HepG2 (cell line): Measurements from ENCODE around the gene SLC16A3. TPM values are rescaled to one million over a fixed set of nuclear protein-coding genes. Genes with fewer than 3 reads are reported as not detected.
A peak's percentile ranks its signal among the peaks of the same experiment; 100 is the strongest.

Experiments
- BRF2 ChIP-seq: sonication (generic); formaldehyde crosslinking; IDR thresholded peaks from 2 replicates; pipeline ENCODE4 v1.8.1; 2022; ENCODE audit warnings: mild to moderate bottlenecking, missing genetic modification reagents
- CAMTA2 ChIP-seq: sonication (generic); formaldehyde crosslinking; IDR thresholded peaks from 2 replicates; pipeline ENCODE4 v1.4.0; 2020; ENCODE audit warnings: mild to moderate bottlenecking, missing genetic modification reagents, borderline replicate concordance
- CBX1 ChIP-seq: IDR thresholded peaks from one replicate; pipeline ENCODE4 v1.6.1; 2016; ENCODE audit warnings: antibody characterized with exemption, low read depth
- CHD4 ChIP-seq: fragments of 200-600 bp; sonication (generic); IDR thresholded peaks from 2 replicates; pipeline ENCODE4 v1.7.0; 2017; ENCODE audit warnings: mild to moderate bottlenecking, low read length, borderline replicate concordance
- FLYWCH1 ChIP-seq: sonication (generic); formaldehyde crosslinking; IDR thresholded peaks from 2 replicates; pipeline ENCODE4 v1.8.1; 2023; ENCODE audit warnings: mild to moderate bottlenecking, missing genetic modification reagents
- KLF9 ChIP-seq: IDR thresholded peaks from 2 replicates; pipeline ENCODE4 v1.6.1; 2016; ENCODE audit warnings: low read depth
- MTF1 ChIP-seq: sonication (generic); formaldehyde crosslinking; IDR thresholded peaks from 2 replicates; pipeline ENCODE4 v1.5.0; 2020; ENCODE audit warnings: missing genetic modification reagents
- MXD4 ChIP-seq: IDR thresholded peaks from 2 replicates; pipeline ENCODE4 v1.6.1; 2016; ENCODE audit warnings: mild to moderate bottlenecking, missing biosample characterization, missing genetic modification reagents
- TGIF2 ChIP-seq: IDR thresholded peaks from 2 replicates; pipeline ENCODE4 v1.6.1; 2016; ENCODE audit warnings: control low read depth, missing compliant biosample characterization
- XRCC5 ChIP-seq: fragments of 200-400 bp; formaldehyde crosslinking; optimal IDR thresholded peaks from 2 replicates; pipeline ENCODE3; 2017; ENCODE audit warnings: mild to moderate bottlenecking, low read length
- ZBTB49 ChIP-seq: sonication (generic); formaldehyde crosslinking; IDR thresholded peaks from 2 replicates; pipeline ENCODE4 v1.4.0; 2020; ENCODE audit warnings: missing genetic modification reagents, borderline replicate concordance
- ZNF350 ChIP-seq: sonication (generic); formaldehyde crosslinking; IDR thresholded peaks from 2 replicates; pipeline ENCODE4 v1.4.0; 2020; ENCODE audit warnings: mild to moderate bottlenecking, low read depth, missing genetic modification reagents, borderline replicate concordance
- ZNF543 ChIP-seq: sonication (generic); formaldehyde crosslinking; IDR thresholded peaks from 2 replicates; pipeline ENCODE4 v1.4.0; 2020; ENCODE audit warnings: mild to moderate bottlenecking, missing genetic modification reagents
- ZNF616 ChIP-seq: sonication (generic); formaldehyde crosslinking; IDR thresholded peaks from 2 replicates; pipeline ENCODE4 v1.5.0; 2020; ENCODE audit warnings: low read depth, mild to moderate bottlenecking, missing genetic modification reagents
- ZNF776 ChIP-seq: sonication (generic); formaldehyde crosslinking; IDR thresholded peaks from 2 replicates; pipeline ENCODE4 v1.4.0; 2020; ENCODE audit warnings: mild to moderate bottlenecking, missing genetic modification reagents
- polyA plus RNA-seq, 8 experiments: library from polyadenylated mRNA; depleted of rRNA in 3 of 8; stranded (reverse) in 7 of 8; unstranded in 1 of 8; fragments of >200 nt; fragmentation: Illumina TruSeq in 4 of 8; extraction: Trizol in 4 of 8; gene quantifications; 2 replicates each; pipeline versions ENCODE4 v1.2.1 to v1.2.3, GENCODE V29; 2011 to 2016; ENCODE audit warnings: low read depth in 4 of 8, missing spikeins in 1 of 8, mixed read lengths in 1 of 8; ENCODE audit not compliant: insufficient read depth in 1 of 8
- total RNA-seq, 5 experiments: library from RNA; depleted of rRNA; stranded (reverse); fragments of >200 nt; fragmentation: Illumina TruSeq; extraction: Trizol; gene quantifications; 2 replicates each; pipeline ENCODE4 v1.2.3, GENCODE V29; 2016; ENCODE audit warnings: low read depth in 1 of 5
- TF ChIP-seq, protein P1 (sequence below): sonication (generic); formaldehyde crosslinking; IDR thresholded peaks from 2 replicates; pipeline ENCODE4 v1.4.0; 2020; ENCODE audit warnings: missing genetic modification reagents
- TF ChIP-seq, protein P2 (sequence below): sonication (generic); formaldehyde crosslinking; IDR thresholded peaks from 2 replicates; pipeline ENCODE4 v1.4.0; 2020; ENCODE audit warnings: mild to moderate bottlenecking, missing genetic modification reagents
- TF ChIP-seq, protein P3 (sequence below): IDR thresholded peaks from 2 replicates; pipeline ENCODE4 v1.6.1; 2016; ENCODE audit warnings: missing compliant biosample characterization, missing genetic modification reagents, borderline replicate concordance
- TF ChIP-seq, protein P4 (sequence below): sonication (generic); formaldehyde crosslinking; IDR thresholded peaks from 2 replicates; pipeline ENCODE4 v1.8.1; 2023; ENCODE audit warnings: missing genetic modification reagents, inconsistent platforms, borderline replicate concordance

The SLC16A3 gene
- total and polyA plus RNA-seq, 2 of the 13 experiments (the other 11 are each of a cell fraction or from before 2014, with no cell fraction given): 242 to 349 TPM

DNA sequence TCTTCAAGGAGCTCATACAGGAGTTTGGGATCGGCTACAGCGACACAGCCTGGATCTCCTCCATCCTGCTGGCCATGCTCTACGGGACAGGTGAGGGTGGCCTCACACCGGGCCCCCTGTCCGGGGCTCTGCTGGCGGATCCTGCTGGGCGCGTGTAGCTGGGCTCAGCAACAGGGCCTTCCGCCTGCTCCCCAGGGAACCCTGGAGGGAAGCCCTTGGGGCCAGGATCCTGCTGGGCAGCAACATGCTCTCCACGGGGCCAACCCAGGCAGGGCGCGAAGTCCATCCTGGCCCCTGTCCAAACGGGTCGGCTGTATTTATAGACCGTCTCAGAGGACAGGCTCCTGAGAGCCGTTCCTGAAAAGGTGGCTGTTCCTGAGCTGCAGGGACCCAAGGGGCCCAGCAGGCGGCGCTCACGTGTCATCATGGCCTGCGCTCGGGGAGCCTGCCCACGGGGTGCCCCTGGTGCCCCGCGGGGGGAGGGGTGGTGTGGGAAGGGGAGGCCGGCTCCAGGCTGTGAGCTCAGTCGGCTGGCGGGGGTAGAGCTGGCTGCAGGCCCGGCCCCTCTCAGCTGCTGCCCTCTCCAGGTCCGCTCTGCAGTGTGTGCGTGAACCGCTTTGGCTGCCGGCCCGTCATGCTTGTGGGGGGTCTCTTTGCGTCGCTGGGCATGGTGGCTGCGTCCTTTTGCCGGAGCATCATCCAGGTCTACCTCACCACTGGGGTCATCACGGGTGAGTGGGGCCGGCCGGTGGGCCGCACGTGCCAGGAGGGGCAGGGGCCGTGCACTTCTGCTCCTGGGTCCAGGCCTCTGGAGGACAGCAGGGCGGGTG is 7.5 kb downstream of the SLC16A3 start (continued):
- TF ChIP-seq, protein P1, sequence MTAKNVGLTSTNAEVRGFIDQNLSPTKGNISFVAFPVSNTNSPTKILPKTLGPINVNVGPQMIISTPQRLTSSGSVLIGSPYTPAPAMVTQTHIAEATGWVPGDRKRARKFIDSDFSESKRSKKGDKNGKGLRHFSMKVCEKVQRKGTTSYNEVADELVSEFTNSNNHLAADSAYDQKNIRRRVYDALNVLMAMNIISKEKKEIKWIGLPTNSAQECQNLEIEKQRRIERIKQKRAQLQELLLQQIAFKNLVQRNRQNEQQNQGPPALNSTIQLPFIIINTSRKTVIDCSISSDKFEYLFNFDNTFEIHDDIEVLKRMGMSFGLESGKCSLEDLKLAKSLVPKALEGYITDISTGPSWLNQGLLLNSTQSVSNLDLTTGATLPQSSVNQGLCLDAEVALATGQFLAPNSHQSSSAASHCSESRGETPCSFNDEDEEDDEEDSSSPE (CRISPR knock-in tag): peak; percentile 96
- peak; percentile 94 for TF ChIP-seq MXD4 (CRISPR knock-in tag)
- 0 out of 2 replicates have a peak, but pooled peaks have one; percentile 0 for TF ChIP-seq CAMTA2 (CRISPR knock-in tag)
- peak; percentile 99; the same call in 1 of the 2 replicates for TF ChIP-seq BRF2
- peak; percentile 89; the same call in 1 of the 2 replicates for TF ChIP-seq ZBTB49 (CRISPR knock-in tag)
- peak; percentile 74; the same call in 1 of the 2 replicates for TF ChIP-seq CHD4
- TF ChIP-seq TGIF2 (CRISPR knock-in tag): peak; percentile 95
- no peak for TF ChIP-seq CBX1
- peak; percentile 99 for TF ChIP-seq ZNF543
- peak; percentile 97 for TF ChIP-seq ZNF350 (CRISPR knock-in tag)
- TF ChIP-seq FLYWCH1 (CRISPR knock-in tag): peak; percentile 83; the same call in 1 of the 2 replicates
- TF ChIP-seq, protein P2, sequence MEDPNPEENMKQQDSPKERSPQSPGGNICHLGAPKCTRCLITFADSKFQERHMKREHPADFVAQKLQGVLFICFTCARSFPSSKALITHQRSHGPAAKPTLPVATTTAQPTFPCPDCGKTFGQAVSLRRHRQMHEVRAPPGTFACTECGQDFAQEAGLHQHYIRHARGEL: no peak; the same call in 1 of the 2 replicates
- peak; percentile 94 for TF ChIP-seq MTF1 (CRISPR knock-in tag)
- peak; percentile 94 for TF ChIP-seq XRCC5
- peak; percentile 93; the same call in 1 of the 2 replicates for TF ChIP-seq ZNF616 (CRISPR knock-in tag)
- TF ChIP-seq, protein P3, sequence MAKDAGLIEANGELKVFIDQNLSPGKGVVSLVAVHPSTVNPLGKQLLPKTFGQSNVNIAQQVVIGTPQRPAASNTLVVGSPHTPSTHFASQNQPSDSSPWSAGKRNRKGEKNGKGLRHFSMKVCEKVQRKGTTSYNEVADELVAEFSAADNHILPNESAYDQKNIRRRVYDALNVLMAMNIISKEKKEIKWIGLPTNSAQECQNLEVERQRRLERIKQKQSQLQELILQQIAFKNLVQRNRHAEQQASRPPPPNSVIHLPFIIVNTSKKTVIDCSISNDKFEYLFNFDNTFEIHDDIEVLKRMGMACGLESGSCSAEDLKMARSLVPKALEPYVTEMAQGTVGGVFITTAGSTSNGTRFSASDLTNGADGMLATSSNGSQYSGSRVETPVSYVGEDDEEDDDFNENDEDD (CRISPR knock-in tag): peak; percentile 98
- peak; percentile 75 for TF ChIP-seq ZNF776 (CRISPR knock-in tag)
- peak; percentile 97; the same call in 1 of the 2 replicates for TF ChIP-seq KLF9 (CRISPR knock-in tag)
- TF ChIP-seq, protein P4, sequence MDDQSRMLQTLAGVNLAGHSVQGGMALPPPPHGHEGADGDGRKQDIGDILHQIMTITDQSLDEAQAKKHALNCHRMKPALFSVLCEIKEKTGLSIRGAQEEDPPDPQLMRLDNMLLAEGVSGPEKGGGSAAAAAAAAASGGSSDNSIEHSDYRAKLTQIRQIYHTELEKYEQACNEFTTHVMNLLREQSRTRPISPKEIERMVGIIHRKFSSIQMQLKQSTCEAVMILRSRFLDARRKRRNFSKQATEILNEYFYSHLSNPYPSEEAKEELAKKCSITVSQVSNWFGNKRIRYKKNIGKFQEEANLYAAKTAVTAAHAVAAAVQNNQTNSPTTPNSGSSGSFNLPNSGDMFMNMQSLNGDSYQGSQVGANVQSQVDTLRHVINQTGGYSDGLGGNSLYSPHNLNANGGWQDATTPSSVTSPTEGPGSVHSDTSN: peak; percentile 92; the same call in 1 of the 2 replicates
